ENCODE data around the gene SLC49A3. TPM values are rescaled to one million over a fixed set of nuclear protein-coding genes. Genes with fewer than 3 reads are reported as not detected.

SLC49A3 gene
- total and polyA plus RNA-seq, 2 experiments from 2014 or later: 1.3 to 3.7 TPM

Other genes starting within 250 kb of the SLC49A3 start
- gene ZNF721, start 190.0 kb downstream of the SLC49A3 start, total RNA-seq (2014; rRNA removed; shearing (Covaris generic)): 125 and 170 TPM in 2 replicates
- 37.3 and 46.9 TPM in 2 replicates for gene ZNF721, start 190.0 kb downstream of the SLC49A3 start, polyA plus RNA-seq (2016; fragmentation: Nextera tagmentation; extraction: Ambion mirVana)
- 45.0 and 46.4 TPM in 2 replicates for gene PIGG, start 189.9 kb downstream of the SLC49A3 start, total RNA-seq (2014; rRNA removed; shearing (Covaris generic))
- gene PIGG, start 189.9 kb downstream of the SLC49A3 start, polyA plus RNA-seq (2016; fragmentation: Nextera tagmentation; extraction: Ambion mirVana): 29.9 and 30.1 TPM in 2 replicates
- gene TMEM271, start 112.9 kb downstream of the SLC49A3 start, total RNA-seq (2014; rRNA removed; shearing (Covaris generic)): 0.62 TPM in 1 of 2 replicates, not detected in the other
- gene TMEM271, start 112.9 kb downstream of the SLC49A3 start, polyA plus RNA-seq (2016; fragmentation: Nextera tagmentation; extraction: Ambion mirVana): 0.11 and 0.21 TPM in 2 replicates
- 3.1 and 5.0 TPM in 2 replicates for gene PDE6B, start 63.6 kb downstream of the SLC49A3 start, total RNA-seq (2014; rRNA removed; shearing (Covaris generic))
- 3.3 and 3.4 TPM in 2 replicates for gene PDE6B, start 63.6 kb downstream of the SLC49A3 start, polyA plus RNA-seq (2016; fragmentation: Nextera tagmentation; extraction: Ambion mirVana)
- gene ATP5ME, start 14.9 kb downstream of the SLC49A3 start, total RNA-seq (2014; rRNA removed; shearing (Covaris generic)): 60.5 and 149 TPM in 2 replicates
- gene ATP5ME, start 14.9 kb downstream of the SLC49A3 start, polyA plus RNA-seq (2016; fragmentation: Nextera tagmentation; extraction: Ambion mirVana): 2,021 and 2,519 TPM in 2 replicates
- 2.2 and 4.4 TPM in 2 replicates for gene MYL5, start 14.6 kb downstream of the SLC49A3 start, total RNA-seq (2014; rRNA removed; shearing (Covaris generic))
- gene MYL5, start 14.6 kb downstream of the SLC49A3 start, polyA plus RNA-seq (2016; fragmentation: Nextera tagmentation; extraction: Ambion mirVana): 3.0 and 5.7 TPM in 2 replicates
- 49.0 and 53.8 TPM in 2 replicates for gene PCGF3, start 16.7 kb upstream of the SLC49A3 start, total RNA-seq (2014; rRNA removed; shearing (Covaris generic))
- 31.0 and 33.1 TPM in 2 replicates for gene PCGF3, start 16.7 kb upstream of the SLC49A3 start, polyA plus RNA-seq (2016; fragmentation: Nextera tagmentation; extraction: Ambion mirVana)
- 0.58 and 0.97 TPM in 2 replicates for gene CPLX1, start 137.0 kb upstream of the SLC49A3 start, total RNA-seq (2014; rRNA removed; shearing (Covaris generic))
- gene CPLX1, start 137.0 kb upstream of the SLC49A3 start, polyA plus RNA-seq (2016; fragmentation: Nextera tagmentation; extraction: Ambion mirVana): 0.86 and 1.1 TPM in 2 replicates
- 88.6 and 124 TPM in 2 replicates for gene GAK, start 243.2 kb upstream of the SLC49A3 start, total RNA-seq (2014; rRNA removed; shearing (Covaris generic))
- 47.9 and 48.5 TPM in 2 replicates for gene GAK, start 243.2 kb upstream of the SLC49A3 start, polyA plus RNA-seq (2016; fragmentation: Nextera tagmentation; extraction: Ambion mirVana)
- gene TMEM175, start 243.3 kb upstream of the SLC49A3 start, total RNA-seq (2014; rRNA removed; shearing (Covaris generic)): 4.2 and 11.4 TPM in 2 replicates
- 6.5 and 8.0 TPM in 2 replicates for gene TMEM175, start 243.3 kb upstream of the SLC49A3 start, polyA plus RNA-seq (2016; fragmentation: Nextera tagmentation; extraction: Ambion mirVana)